NK-92 (cell line): ENCODE results near the gene SLC38A2.

Experiments
- DNase-seq: peaks from one replicate; lab custom pipeline; 2025; ENCODE audit not compliant: unreplicated experiment; lab: John Stamatoyannopoulos, UW

The SLC38A2 gene

GRCh38 chr12:46362895-46363581 is 9.5 kb downstream of the SLC38A2 start:
- DNase-seq, result no peak

- DNase-seq, result no peak
Measured at GRCh38 chr12:46361667-46362034, 10.9 kb downstream of the SLC38A2 start.

- DNase-seq, result no peak
Measured at GRCh38 chr12:46360908-46361666, 11.5 kb downstream of the SLC38A2 start.

GRCh38 chr12:46360370-46360769 is 12.2 kb downstream of the SLC38A2 start:
- DNase-seq, result no peak

- DNase-seq, result no peak
Measured at GRCh38 chr12:46359667-46360280, 12.8 kb downstream of the SLC38A2 start.

- DNase-seq, result no peak
Measured at GRCh38 chr12:46358791-46359666, 13.5 kb downstream of the SLC38A2 start.

- DNase-seq, result no peak
Measured at GRCh38 chr12:46358325-46358700, 14.3 kb downstream of the SLC38A2 start.

- no peak for DNase-seq
Measured at GRCh38 chr12:46357438-46358324, 14.9 kb downstream of the SLC38A2 start.

- no peak for DNase-seq
Measured at GRCh38 chr12:46356655-46357437, 15.7 kb downstream of the SLC38A2 start.

GRCh38 chr12:46354802-46355199 is 17.8 kb downstream of the SLC38A2 start:
- DNase-seq, result no peak

GRCh38 chr12:46354111-46354801 is 18.3 kb downstream of the SLC38A2 start:
- DNase-seq, result no peak

- DNase-seq, result no peak
Measured at GRCh38 chr12:46351886-46352650, 20.5 kb downstream of the SLC38A2 start.

- DNase-seq, result no peak
Measured at GRCh38 chr12:46351138-46351537, 21.4 kb downstream of the SLC38A2 start.

- no peak for DNase-seq
Measured at GRCh38 chr12:46349253-46349652, 23.3 kb downstream of the SLC38A2 start.

GRCh38 chr12:46343118-46343852 is 29.3 kb downstream of the SLC38A2 start:
- no peak for DNase-seq

- no peak for DNase-seq
Measured at GRCh38 chr12:46342562-46343033, 30.0 kb downstream of the SLC38A2 start.

GRCh38 chr12:46339051-46339450 is 33.5 kb downstream of the SLC38A2 start:
- DNase-seq, result no peak
